Peyer's patch (tissue), 4 donors: ENCODE measurements around the gene RNF169.

Experiments
- POLR2A ChIP-seq, 2 donors: fragments of 450-650 bp; IDR thresholded peaks; one replicate each; pipeline ENCODE4 v1.5.1; 2017; ENCODE audit warnings: antibody characterized with exemption in 2 of 2, mild to moderate bottlenecking in 2 of 2, moderate library complexity in 2 of 2
- TF ChIP-seq, protein P1 (sequence below), 6 experiments: fragments of 450-650 bp in 4 of 6; fragments of 200-600 bp in 2 of 6; sonication (generic) in 1 of 6; IDR thresholded peaks; one replicate each; pipeline ENCODE4 v1.5.1; 2017 to 2019; ENCODE audit warnings: antibody characterized with exemption in 6 of 6, mild to moderate bottlenecking in 3 of 6, moderate library complexity in 1 of 6

DNA sequence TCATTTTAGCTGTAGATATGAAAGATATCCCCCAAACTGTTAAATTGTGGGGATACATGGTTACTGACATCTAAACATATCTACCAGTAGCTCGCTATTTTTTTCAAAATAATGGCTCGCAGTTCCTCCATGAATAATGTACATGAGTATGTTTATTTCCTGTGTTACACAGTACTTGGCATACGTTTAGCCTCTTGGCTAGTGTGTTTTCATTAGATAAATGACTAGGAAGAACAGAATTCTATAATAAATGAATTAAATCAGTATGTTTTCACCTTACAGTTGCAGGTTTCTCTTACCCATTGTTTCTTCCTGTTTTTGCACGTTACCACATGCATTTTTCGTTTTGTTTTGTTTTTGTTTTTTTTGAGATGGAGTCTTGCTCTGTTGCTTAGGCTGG, 21.8 kb downstream of the RNF169 start:
- TF ChIP-seq, protein P1, sequence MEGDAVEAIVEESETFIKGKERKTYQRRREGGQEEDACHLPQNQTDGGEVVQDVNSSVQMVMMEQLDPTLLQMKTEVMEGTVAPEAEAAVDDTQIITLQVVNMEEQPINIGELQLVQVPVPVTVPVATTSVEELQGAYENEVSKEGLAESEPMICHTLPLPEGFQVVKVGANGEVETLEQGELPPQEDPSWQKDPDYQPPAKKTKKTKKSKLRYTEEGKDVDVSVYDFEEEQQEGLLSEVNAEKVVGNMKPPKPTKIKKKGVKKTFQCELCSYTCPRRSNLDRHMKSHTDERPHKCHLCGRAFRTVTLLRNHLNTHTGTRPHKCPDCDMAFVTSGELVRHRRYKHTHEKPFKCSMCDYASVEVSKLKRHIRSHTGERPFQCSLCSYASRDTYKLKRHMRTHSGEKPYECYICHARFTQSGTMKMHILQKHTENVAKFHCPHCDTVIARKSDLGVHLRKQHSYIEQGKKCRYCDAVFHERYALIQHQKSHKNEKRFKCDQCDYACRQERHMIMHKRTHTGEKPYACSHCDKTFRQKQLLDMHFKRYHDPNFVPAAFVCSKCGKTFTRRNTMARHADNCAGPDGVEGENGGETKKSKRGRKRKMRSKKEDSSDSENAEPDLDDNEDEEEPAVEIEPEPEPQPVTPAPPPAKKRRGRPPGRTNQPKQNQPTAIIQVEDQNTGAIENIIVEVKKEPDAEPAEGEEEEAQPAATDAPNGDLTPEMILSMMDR (IDR thresholded peaks at IDR 0.05): no peak
- no peak for TF ChIP-seq POLR2A (IDR thresholded peaks at IDR 0.05)
